GM12801 (cell line): ENCODE data around the gene DCST2.

ENCODE experiments used
- CTCF ChIP-seq: IDR thresholded peaks from one replicate; pipeline ENCODE4 v1.5.1; 2011; ENCODE audit warnings: control low read depth; ENCODE audit not compliant: insufficient read length; ENCODE audit errors: extremely low read depth

The DCST2 gene

GRCh38 chr1:155026154-155026553, 7.4 kb downstream of the DCST2 start:
- TF ChIP-seq CTCF: no peak

DNA sequence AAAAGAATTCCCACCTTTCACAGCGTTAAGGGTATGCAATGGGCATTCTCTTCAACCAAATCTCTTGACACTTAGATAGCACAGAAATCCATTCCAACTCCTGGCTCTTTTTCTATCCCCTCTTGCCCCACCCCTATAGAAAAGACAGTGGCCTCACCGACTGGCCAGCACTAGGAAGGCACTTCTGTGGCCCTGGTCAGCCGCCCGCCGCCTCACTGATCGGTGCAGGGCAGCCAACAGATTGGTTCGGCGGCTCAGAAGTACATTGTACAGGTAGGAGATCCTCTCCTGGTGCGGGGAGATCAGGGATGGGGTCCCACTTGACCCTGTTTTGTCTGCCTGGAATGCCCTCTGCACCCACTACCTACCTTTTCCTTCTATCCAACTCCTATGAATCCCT, 9.3 kb downstream of the DCST2 start:
- TF ChIP-seq CTCF: no peak

GRCh38 chr1:155023627-155024026, 10.0 kb downstream of the DCST2 start:
- TF ChIP-seq CTCF: no peak

DNA sequence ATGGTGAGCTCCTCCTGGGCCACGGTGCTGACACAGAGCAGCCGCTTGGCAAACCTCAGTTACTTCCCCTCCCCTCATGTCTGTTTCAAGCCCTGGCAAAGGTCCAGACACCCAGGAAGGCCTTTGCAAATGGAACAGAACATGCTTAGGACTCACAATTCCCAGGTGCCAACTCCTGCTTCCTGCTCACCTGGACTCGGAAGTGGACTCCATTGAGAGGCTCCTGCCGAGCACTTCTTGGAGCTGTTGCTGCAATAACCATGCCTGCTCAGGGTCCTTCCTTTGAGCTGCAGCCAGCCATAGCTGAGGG, 10.7 kb downstream of the DCST2 start:
- no peak for TF ChIP-seq CTCF

DNA sequence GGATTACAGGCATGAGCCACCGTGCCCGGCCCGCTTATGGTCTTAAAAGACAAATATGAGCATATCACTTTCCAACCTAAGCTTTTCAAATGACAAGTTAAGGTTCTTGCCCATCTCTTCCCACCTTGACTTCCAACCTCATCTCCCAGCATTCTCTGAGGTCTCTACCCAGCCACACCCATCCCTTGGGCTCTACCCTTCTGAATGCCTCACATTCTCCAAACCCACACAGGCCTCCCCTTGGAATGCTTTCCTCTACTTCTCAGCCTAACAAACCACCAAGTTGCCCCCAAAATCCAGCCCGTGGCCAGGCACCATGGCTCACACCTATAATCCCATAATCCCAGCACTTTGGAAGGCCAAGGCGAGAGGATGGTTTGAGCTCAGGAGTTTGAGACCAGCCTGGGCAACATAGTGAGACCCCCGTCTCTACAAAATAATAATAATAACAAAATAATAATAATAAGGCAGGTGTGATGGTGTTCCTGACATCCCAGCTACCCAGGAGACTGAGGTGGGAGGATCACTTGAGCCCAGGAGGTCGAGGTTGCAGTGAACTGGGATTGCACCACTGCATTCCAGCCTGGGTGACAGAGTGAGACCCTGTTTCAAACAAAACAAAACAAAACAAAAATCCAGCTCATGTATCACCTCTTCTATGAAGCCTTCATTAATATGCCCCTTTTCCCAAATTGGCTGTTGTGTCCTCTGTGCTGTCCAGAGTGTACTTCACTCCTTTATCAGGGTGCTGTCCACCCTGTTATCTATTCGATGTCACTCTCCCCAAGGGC, 11.2 kb downstream of the DCST2 start:
- no peak for TF ChIP-seq CTCF

GRCh38 chr1:155019377-155020245, 14.0 kb downstream of the DCST2 start:
- TF ChIP-seq CTCF: no peak

DNA sequence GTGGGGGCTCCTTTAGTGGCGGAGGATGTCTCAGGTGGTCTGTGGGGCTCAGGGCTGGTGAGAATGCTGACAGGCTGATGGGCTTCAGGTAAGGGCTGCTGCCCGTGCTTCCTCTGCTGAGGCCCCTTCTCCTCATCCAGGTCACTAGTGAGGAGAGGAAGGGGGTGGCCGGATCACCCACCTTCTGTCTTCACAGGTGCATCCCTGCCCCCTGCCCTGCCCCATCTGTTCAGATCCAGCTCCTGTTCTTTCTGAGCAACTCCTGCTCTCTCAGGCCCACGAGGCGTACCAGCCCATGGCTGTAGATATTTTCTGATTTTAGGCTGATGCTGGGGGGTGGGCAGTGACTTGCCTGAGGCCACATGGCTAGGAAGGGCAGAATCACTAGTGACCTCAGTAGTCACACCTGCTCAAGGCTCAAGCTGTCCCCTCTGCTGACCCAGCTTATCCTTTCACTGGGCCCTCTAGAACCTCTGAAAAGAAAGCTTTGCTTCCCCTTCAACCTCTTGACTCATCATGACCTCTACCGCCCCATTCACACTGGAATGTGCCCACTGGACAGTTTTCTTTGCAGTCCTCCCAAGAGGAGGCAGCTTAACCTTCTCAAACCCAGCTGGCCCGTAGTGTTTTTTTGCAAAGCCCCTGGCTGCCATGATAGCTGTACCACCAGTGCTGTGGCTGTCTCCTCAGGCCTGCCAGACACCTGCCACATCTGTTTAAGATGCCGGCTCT, 14.8 kb downstream of the DCST2 start:
- no peak for TF ChIP-seq CTCF
